D721Med (cell line): Measurements from ENCODE around the gene HPD.

Source experiments
- DNase-seq: peaks from one replicate; pipeline ENCODE4 v3.0.0; 2011; ENCODE audit warnings: low spot score; ENCODE audit not compliant: insufficient read length
- FAIRE-seq: peaks from 2 replicates; lab custom pipeline; 2011; peaks lifted over from hg19 to GRCh38; lab: Jason Lieb, UNC
- CTCF ChIP-seq: IDR thresholded peaks from 2 replicates; pipeline ENCODE4 v1.5.1; 2012; ENCODE audit warnings: mild to moderate bottlenecking, control low read depth; ENCODE audit not compliant: insufficient read depth; ENCODE audit errors: missing control alignments

The HPD gene

GRCh38 chr12:121809712-121810116 lies 48.9 kb downstream of the HPD start:
- FAIRE-seq (no peak), DNase-seq (no peak)
- TF ChIP-seq CTCF = no peak

GRCh38 chr12:121808623-121809022 lies 50.0 kb downstream of the HPD start:
- FAIRE-seq (no peak), DNase-seq (no peak)
- no peak for TF ChIP-seq CTCF

- FAIRE-seq = no peak
- no peak for TF ChIP-seq CTCF
- no peak for DNase-seq
Observed at GRCh38 chr12:121807642-121808347, 50.9 kb downstream of the HPD start.

- TF ChIP-seq CTCF = no peak
- no peak for FAIRE-seq
- no peak for DNase-seq
Observed at GRCh38 chr12:121806546-121807423, 51.9 kb downstream of the HPD start.

GRCh38 chr12:121806009-121806545 lies 52.6 kb downstream of the HPD start:
- TF ChIP-seq CTCF = no peak
- no peak for FAIRE-seq
- no peak for DNase-seq

GRCh38 chr12:121805171-121806008 lies 53.3 kb downstream of the HPD start:
- FAIRE-seq = no peak
- TF ChIP-seq CTCF = no peak
- DNase-seq = no peak
